Endothelial cell of umbilical vein (primary cell): ENCODE measurements around the gene TNKS2. TPM values are rescaled to one million over a fixed set of nuclear protein-coding genes. Genes with fewer than 3 reads are reported as not detected.

ENCODE experiments used
- BruUV-seq: library from RNA; stranded (reverse); fragments of 400-500 nt; replicated peaks from 2 replicates; lab custom pipeline; 2021; lab: Mats Ljungman, UMichigan
- CTCF ChIA-PET: fragments of 300-600, 350-600 bp; sonication (Branson Sonifier 250); formaldehyde crosslinking; loops from one replicate; lab custom pipeline; 2021; ENCODE audit warnings: antibody characterized with exemption, inconsistent platforms; lab: Charles Lee
- POLR2A ChIA-PET: fragments of 300-600, 350-600 bp; sonication (Branson Sonifier 250); formaldehyde crosslinking; loops from one replicate; lab custom pipeline; 2021; ENCODE audit warnings: antibody characterized with exemption, inconsistent platforms; lab: Charles Lee
- DNase-seq: peaks from one replicate; pipeline ENCODE4 v3.0.0-alpha.2; 2011; ENCODE audit warnings: low read depth, low spot score
- FAIRE-seq: peaks from 2 replicates; lab custom pipeline; 2011; peaks lifted over from hg19 to GRCh38; lab: Jason Lieb, UNC
- H2AFZ ChIP-seq: 2 replicates; pipeline ENCODE4 v1.6.0; 2012; ENCODE audit warnings: low read depth, low read length, control low read depth, inconsistent platforms
- H3K27ac ChIP-seq: 2 replicates; pipeline ENCODE4 v1.5.1; 2011; ENCODE audit warnings: low read depth, mild to moderate bottlenecking, control low read depth, low read length, moderate library complexity; ENCODE audit not compliant: insufficient read depth
- H3K27me3 ChIP-seq, 2 experiments: 2 replicates each; pipeline versions ENCODE4 v1.6.0 to v1.6.1; 2011; ENCODE audit warnings: low read length in 2 of 2, mixed read lengths in 1 of 2; ENCODE audit not compliant: control insufficient read depth in 2 of 2, insufficient read depth in 2 of 2
- H3K36me3 ChIP-seq, 2 experiments: 2 replicates in 1 of 2; 3 replicates in 1 of 2; pipeline ENCODE4 v1.5.1; 2011; ENCODE audit warnings: low read length in 2 of 2, mild to moderate bottlenecking in 1 of 2, moderate library complexity in 1 of 2; ENCODE audit not compliant: control insufficient read depth in 2 of 2, insufficient read depth in 2 of 2; ENCODE audit errors: extremely low read depth in 1 of 2
- H3K4me1 ChIP-seq: 3 replicates; pipeline ENCODE4 v1.5.1; 2011; ENCODE audit warnings: mild to moderate bottlenecking, low read length; ENCODE audit not compliant: control insufficient read depth, insufficient read depth; ENCODE audit errors: extremely low read depth
- H3K4me2 ChIP-seq: 2 replicates; pipeline ENCODE4 v1.6.1; 2011; ENCODE audit warnings: low read length, control low read depth, mixed read lengths; ENCODE audit not compliant: insufficient read depth
- H3K4me3 ChIP-seq, 3 experiments: fragments of 200-600 bp in 1 of 3; sonication (generic), shearing (Covaris generic) in 1 of 3; replicated peaks in 1 of 3; 2 replicates each; pipeline ENCODE4 v1.5.1; 2011 to 2016; ENCODE audit warnings: control low read depth in 3 of 3, low read length in 3 of 3, mild to moderate bottlenecking in 2 of 3, inconsistent platforms in 1 of 3, low read depth in 1 of 3, moderate library complexity in 1 of 3; ENCODE audit not compliant: insufficient read depth in 1 of 3
- H3K79me2 ChIP-seq: 2 replicates; pipeline ENCODE4 v1.6.0; 2012; ENCODE audit warnings: low read length, inconsistent platforms; ENCODE audit not compliant: control insufficient read depth, insufficient read depth
- H3K9ac ChIP-seq: replicated peaks from 2 replicates; pipeline ENCODE3; 2011; ENCODE audit warnings: low read length, control low read depth; ENCODE audit not compliant: insufficient read depth; ENCODE audit errors: extremely low read depth
- H3K9me1 ChIP-seq: replicated peaks from 3 replicates; pipeline ENCODE4 v1.6.0; 2011; ENCODE audit warnings: mild to moderate bottlenecking, low read length; ENCODE audit not compliant: control insufficient read depth, insufficient read depth; ENCODE audit errors: extremely low read depth
- H3K9me3 ChIP-seq: replicated peaks from 2 replicates; pipeline ENCODE4 v1.5.1; 2012; ENCODE audit warnings: low read length, inconsistent platforms; ENCODE audit not compliant: control insufficient read depth, insufficient read depth
- H4K20me1 ChIP-seq: replicated peaks from 2 replicates; pipeline ENCODE3; 2011; ENCODE audit warnings: mild to moderate bottlenecking, low read length; ENCODE audit not compliant: control insufficient read depth, insufficient read depth; ENCODE audit errors: extremely low read depth
- EZH2 ChIP-seq: IDR thresholded peaks from 2 replicates; pipeline ENCODE4 v1.6.1; 2012; ENCODE audit warnings: borderline replicate concordance, low read depth, mild to moderate bottlenecking, moderate library complexity, low read length, inconsistent platforms; ENCODE audit not compliant: severe bottlenecking
- FOS ChIP-seq: IDR thresholded peaks from 2 replicates; pipeline ENCODE4 v1.6.1; 2011; ENCODE audit warnings: mild to moderate bottlenecking, low read length, moderate library complexity, borderline replicate concordance; ENCODE audit not compliant: insufficient read depth
- GATA2 ChIP-seq: IDR thresholded peaks from 2 replicates; pipeline ENCODE4 v1.7.0; 2011; ENCODE audit warnings: low read depth, mild to moderate bottlenecking, moderate library complexity, mixed read lengths, low read length; ENCODE audit not compliant: insufficient read length, insufficient read depth
- JUN ChIP-seq: IDR thresholded peaks from 2 replicates; pipeline ENCODE4 v1.6.1; 2011; ENCODE audit warnings: borderline replicate concordance, low read depth; ENCODE audit not compliant: insufficient read length, insufficient read depth
- MYC ChIP-seq: IDR thresholded peaks from one replicate; pipeline ENCODE4 v1.6.1; 2011; ENCODE audit warnings: mild to moderate bottlenecking, low read depth, low read length
- POLR2A ChIP-seq: IDR thresholded peaks from 2 replicates; pipeline ENCODE4 v1.6.1; 2012; ENCODE audit warnings: low read depth, mild to moderate bottlenecking, control low read depth, low read length
- POLR2AphosphoS5 ChIP-seq: IDR thresholded peaks from 2 replicates; pipeline ENCODE4 v1.6.1; 2012; ENCODE audit warnings: low read depth, mild to moderate bottlenecking, control low read depth, low read length, moderate library complexity; ENCODE audit not compliant: insufficient read depth
- dilution Hi-C: fragments of 300-500 bp; cut with MboI; formaldehyde crosslinking; loops from one replicate; pipeline ENCODE4 v1.15.0; 2019; ENCODE audit warnings: low sequenced_read_pairs; ENCODE audit not compliant: extremely low pct_ligation_motif_present
- intact Hi-C: fragments of 100-400 bp; cut with micrococcal nuclease; formaldehyde crosslinking; loops from one replicate; pipeline ENCODE4 v1.10.0; 2022
- polyA plus RNA-seq, 4 experiments: library from polyadenylated mRNA; depleted of rRNA in 3 of 4; stranded (reverse) in 3 of 4; unstranded in 1 of 4; fragments of >200 nt; gene quantifications; 2 replicates each; pipeline versions ENCODE4 v1.2.1 to v1.2.3, GENCODE V29; 2011 to 2012; ENCODE audit warnings: missing spikeins in 1 of 4
- total RNA-seq: library from RNA; stranded (reverse); gene quantifications from 2 replicates; pipeline ENCODE4 v1.2.3, GENCODE V29; 2021
- TF ChIP-seq, protein P1 (sequence below), 2 donors: IDR thresholded peaks; 1 replicate in 1 of 2; 2 replicates in 1 of 2; pipeline ENCODE4 v1.5.1; 2011; ENCODE audit warnings: low read length in 2 of 2, mild to moderate bottlenecking in 2 of 2, moderate library complexity in 2 of 2, control low read depth in 1 of 2, inconsistent platforms in 1 of 2, low read depth in 1 of 2; ENCODE audit not compliant: insufficient read depth in 1 of 2; ENCODE audit errors: extremely low read depth in 1 of 2
- TF ChIP-seq, protein P2 (sequence below): IDR thresholded peaks from 2 replicates; pipeline ENCODE4 v1.6.1; 2011; ENCODE audit not compliant: insufficient read depth, insufficient read length

Gene TNKS2
- total and polyA plus RNA-seq, 2 donors (not counting 3 experiments of a cell fraction or from before 2014, with no cell fraction given), result 13.6 to 34.0 TPM

DNA sequence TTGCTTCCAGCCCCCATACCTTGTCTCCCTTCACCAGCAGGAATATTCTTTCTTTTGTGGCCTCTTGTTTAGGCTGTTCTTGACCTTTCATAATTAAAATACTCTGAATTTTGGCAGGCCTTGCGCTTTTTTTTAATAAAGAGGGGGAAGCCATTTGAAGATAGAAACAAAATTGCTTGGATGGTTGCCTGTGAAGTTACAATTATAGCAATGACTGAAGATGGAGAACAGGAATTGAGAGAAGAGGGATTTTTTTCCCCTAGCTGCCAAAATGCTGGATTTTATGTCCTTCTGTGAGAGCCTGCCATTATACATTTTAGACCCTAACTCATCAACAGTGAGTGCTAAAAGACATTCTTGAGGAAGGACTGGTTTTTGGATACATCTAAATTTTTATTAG lies 86.3 kb downstream of the TNKS2 start:
- Histone ChIP-seq H3K9me3 (no peaks in the 10 kb centered on the region), H4K20me1 (no peaks in the 10 kb centered on the region), H3K27me3 (no peaks in the 10 kb centered on the region), H3K9me1 (no peaks in the 10 kb centered on the region), H3K9ac (no peak overlapping the region), H3K4me3 (no peak overlapping the region), H2AFZ (no peak overlapping the region), H3K4me1 (peaks cover 12% of the 10 kb centered on the region), H3K27ac (no peak overlapping the region), H3K36me3 (no peaks in the 10 kb centered on the region), H3K4me2 (no peak overlapping the region), H3K79me2 (no peaks in the 10 kb centered on the region)
- dilution Hi-C loops, result no loop called here
- BruUV-seq, result no TSS peak
- TF ChIP-seq FOS (no peak), POLR2A (no peak)
- TF ChIP-seq, protein P1, sequence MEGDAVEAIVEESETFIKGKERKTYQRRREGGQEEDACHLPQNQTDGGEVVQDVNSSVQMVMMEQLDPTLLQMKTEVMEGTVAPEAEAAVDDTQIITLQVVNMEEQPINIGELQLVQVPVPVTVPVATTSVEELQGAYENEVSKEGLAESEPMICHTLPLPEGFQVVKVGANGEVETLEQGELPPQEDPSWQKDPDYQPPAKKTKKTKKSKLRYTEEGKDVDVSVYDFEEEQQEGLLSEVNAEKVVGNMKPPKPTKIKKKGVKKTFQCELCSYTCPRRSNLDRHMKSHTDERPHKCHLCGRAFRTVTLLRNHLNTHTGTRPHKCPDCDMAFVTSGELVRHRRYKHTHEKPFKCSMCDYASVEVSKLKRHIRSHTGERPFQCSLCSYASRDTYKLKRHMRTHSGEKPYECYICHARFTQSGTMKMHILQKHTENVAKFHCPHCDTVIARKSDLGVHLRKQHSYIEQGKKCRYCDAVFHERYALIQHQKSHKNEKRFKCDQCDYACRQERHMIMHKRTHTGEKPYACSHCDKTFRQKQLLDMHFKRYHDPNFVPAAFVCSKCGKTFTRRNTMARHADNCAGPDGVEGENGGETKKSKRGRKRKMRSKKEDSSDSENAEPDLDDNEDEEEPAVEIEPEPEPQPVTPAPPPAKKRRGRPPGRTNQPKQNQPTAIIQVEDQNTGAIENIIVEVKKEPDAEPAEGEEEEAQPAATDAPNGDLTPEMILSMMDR (IDR thresholded peaks at IDR 0.05; ENCODE audit: extremely low read depth in 1 of 2, insufficient read depth in 1 of 2, low read depth in 1 of 2, low read length in 2 of 2), result no peak
- TF ChIP-seq, protein P2, sequence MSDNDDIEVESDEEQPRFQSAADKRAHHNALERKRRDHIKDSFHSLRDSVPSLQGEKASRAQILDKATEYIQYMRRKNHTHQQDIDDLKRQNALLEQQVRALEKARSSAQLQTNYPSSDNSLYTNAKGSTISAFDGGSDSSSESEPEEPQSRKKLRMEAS, result no peak
- CTCF ChIA-PET, result interaction anchor here (0.8 to 1.0 kb wide), 3 partner anchors 13 to 126 kb away, joined by 3 to 4 read pairs (median 3); no protein-coding TSS in a partner anchor
- POLR2A ChIA-PET, result no interaction called here
- DNase-seq, result no peak
- intact Hi-C loops, result no loop called here
- FAIRE-seq, result no peak

DNA sequence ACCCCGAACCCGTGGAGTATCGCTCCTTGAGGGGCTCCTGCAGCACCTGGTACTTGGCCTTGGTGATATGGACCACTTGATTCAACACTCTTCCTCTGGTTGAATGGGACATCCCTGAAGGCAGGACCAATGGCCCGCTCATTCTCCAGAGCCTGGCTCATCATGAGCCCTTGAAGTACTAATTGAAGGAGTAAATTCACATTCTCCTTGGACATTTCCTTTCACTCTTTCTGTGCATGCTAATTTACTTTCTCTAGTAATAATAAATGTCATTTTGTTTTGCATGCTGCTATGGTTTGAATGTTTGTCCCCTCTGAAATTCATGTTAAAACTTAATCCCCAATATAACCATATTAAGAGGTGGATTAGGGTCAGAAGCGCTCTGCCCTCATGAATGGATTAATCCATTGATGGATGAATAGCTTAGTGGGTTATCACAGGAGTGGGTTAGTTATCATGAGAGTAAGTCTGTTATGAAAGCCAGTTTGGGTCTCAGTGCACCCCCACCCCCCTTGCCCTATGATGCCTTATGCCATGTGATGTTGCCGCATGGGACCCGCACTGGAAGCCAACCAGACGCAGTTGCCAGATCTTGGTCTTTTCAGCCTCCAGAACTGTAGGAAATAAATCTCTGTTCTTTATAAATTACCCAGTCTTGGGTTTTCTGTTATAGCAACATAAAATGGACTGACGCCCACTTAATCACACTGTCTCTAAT lies 87.3 kb downstream of the TNKS2 start:
- Histone ChIP-seq H3K9me1 (no peaks in the 10 kb centered on the region), H3K36me3 (no peaks in the 10 kb centered on the region), H3K27ac (no peak overlapping the region), H3K27me3 (no peaks in the 10 kb centered on the region), H3K4me2 (no peak overlapping the region), H3K9me3 (no peaks in the 10 kb centered on the region), H3K79me2 (no peaks in the 10 kb centered on the region), H4K20me1 (no peaks in the 10 kb centered on the region), H3K4me3 (no peak overlapping the region), H2AFZ (no peak overlapping the region), H3K4me1 (peaks cover 12% of the 10 kb centered on the region), H3K9ac (no peak overlapping the region)
- dilution Hi-C loops (no loop called here), intact Hi-C loops (no loop called here)
- BruUV-seq, result no TSS peak
- ChIA-PET CTCF (interaction anchor here (0.8 to 1.1 kb wide), 4 partner anchors 14 to 127 kb away, joined by 3 to 4 read pairs (median 3); no protein-coding TSS in a partner anchor), POLR2A (no interaction called here)
- TF ChIP-seq, protein P1 (IDR thresholded peaks at IDR 0.05; ENCODE audit: extremely low read depth in 1 of 2, insufficient read depth in 1 of 2, low read depth in 1 of 2, low read length in 2 of 2), result no peak
- TF ChIP-seq EZH2 (no peak), POLR2A (no peak), POLR2AphosphoS5 (no peak), JUN (no peak), GATA2 (no peak), FOS (no peak), MYC (no peak)
- TF ChIP-seq, protein P2, result no peak
- DNase-seq (no peak), FAIRE-seq (no peak)
